Left lung (tissue), 10 donors: ENCODE data around the gene VPS13D. TPM values are rescaled to one million over a fixed set of nuclear protein-coding genes. Genes with fewer than 3 reads are reported as not detected.

ENCODE experiments used
- ATAC-seq: fragments of 200-7000 bp; cut with Tn5 transposase; one replicate; pipeline ENCODE4 v1.9.1; 2020; ENCODE audit warnings: moderate library complexity
- DNase-seq, 4 donors: peaks; one replicate each; pipeline ENCODE4 v3.0.0-alpha.2; 2013 to 2020
- H3K27ac ChIP-seq, 2 donors: fragments of 200-600 bp; sonication (generic) in 1 of 2; one replicate each; pipeline versions ENCODE4 v1.5.0 to v1.8.0; 2020 to 2021
- H3K27me3 ChIP-seq, 2 donors: fragments of 200-600 bp; sonication (generic) in 1 of 2; one replicate each; pipeline versions ENCODE4 v1.5.0 to v1.8.0; 2020 to 2021
- H3K36me3 ChIP-seq, 2 donors: fragments of 200-600 bp; sonication (generic) in 1 of 2; one replicate each; pipeline versions ENCODE4 v1.5.0 to v1.8.0; 2020 to 2021
- H3K4me1 ChIP-seq, 2 donors: fragments of 200-600 bp; one replicate each; pipeline ENCODE4 v1.8.0; 2021
- H3K4me3 ChIP-seq, 2 donors: fragments of 200-600 bp; sonication (generic) in 1 of 2; one replicate each; pipeline versions ENCODE4 v1.5.0 to v1.8.0; 2020 to 2021; ENCODE audit warnings: mild to moderate bottlenecking in 1 of 2
- H3K9me3 ChIP-seq, 2 donors: fragments of 200-600 bp; sonication (generic) in 1 of 2; one replicate each; pipeline versions ENCODE4 v1.5.0 to v1.8.0; 2020 to 2021
- CTCF ChIP-seq, 2 donors: fragments of 200-600 bp; sonication (generic) in 1 of 2; IDR thresholded peaks; one replicate each; pipeline versions ENCODE4 v1.5.0 to v1.8.0; 2021; ENCODE audit warnings: antibody characterized with exemption in 2 of 2
- intact Hi-C, 2 donors: fragments of 100-400 bp; cut with DNase I; formaldehyde crosslinking; loops; one replicate each; pipeline versions ENCODE4 v1.11.2 to v1.14.2; 2022
- polyA plus RNA-seq, 6 donors: library from polyadenylated mRNA; unstranded; fragments of 120-200 nt; gene quantifications; one replicate each; pipeline ENCODE4 v1.2.1, GENCODE V29; 2013; ENCODE audit not compliant: insufficient read length in 6 of 6
- total RNA-seq, 2 donors: library from RNA; stranded (reverse); fragmentation: NEBNext Ultra II Directional; extraction: Animal tissue kit (Norgen Biotek cat#: 25700); gene quantifications; one replicate each; pipeline ENCODE4 v1.2.1, GENCODE V29; 2021
- donor health status: DM: no; HTN: yes; CAD: no.
- donor health status: DM: no; HTN: no; CAD: no.

The VPS13D gene
- total and polyA plus RNA-seq, 8 donors, result 26.6 to 62.3 (median 30.2) TPM

- Histone ChIP-seq H3K9me3 (no peaks in the 10 kb centered on the region), H3K27ac (no peak overlapping the region), H3K4me1 (no peaks in the 10 kb centered on the region), H3K36me3 (peaks cover 0 to 54% of the 10 kb centered on the region in 2 donors), H3K4me3 (no peak overlapping the region), H3K27me3 (no peaks in the 10 kb centered on the region)
- no peak for TF ChIP-seq CTCF (IDR thresholded peaks at IDR 0.05)
- no peak for ATAC-seq
- DNase-seq, result no peak
- intact Hi-C loops, result no loop called here
Measured at GRCh38 chr1:12370333-12370975, 140.6 kb downstream of the VPS13D start.

- Histone ChIP-seq H3K27me3 (no peaks in the 10 kb centered on the region), H3K4me1 (peaks cover 0 to 6% of the 10 kb centered on the region in 2 donors), H3K27ac (no peak overlapping the region), H3K9me3 (no peaks in the 10 kb centered on the region), H3K4me3 (no peak overlapping the region), H3K36me3 (peaks cover 0 to 53% of the 10 kb centered on the region in 2 donors)
- TF ChIP-seq CTCF (IDR thresholded peaks at IDR 0.05), result no peak
- ATAC-seq (no peak), DNase-seq (no peak)
- intact Hi-C loops, result no loop called here
Measured at GRCh38 chr1:12371053-12371452, 141.2 kb downstream of the VPS13D start.

- no peak for TF ChIP-seq CTCF (IDR thresholded peaks at IDR 0.05)
- DNase-seq, result no peak
- Histone ChIP-seq H3K27ac (no peak overlapping the region), H3K4me1 (peaks cover 0 to 17% of the 10 kb centered on the region in 2 donors), H3K9me3 (no peaks in the 10 kb centered on the region), H3K4me3 (no peak overlapping the region), H3K27me3 (no peaks in the 10 kb centered on the region), H3K36me3 (peaks cover 0 to 53% of the 10 kb centered on the region in 2 donors)
- ATAC-seq, result no peak
- intact Hi-C loops, result no loop called here
Measured at GRCh38 chr1:12372180-12372579, 142.3 kb downstream of the VPS13D start.

GRCh38 chr1:12372761-12373160 is 142.9 kb downstream of the VPS13D start:
- peaks cover 0 to 53% of the 10 kb centered on the region in 2 donors for H3K36me3 ChIP-seq
- ATAC-seq (no peak), DNase-seq (no peak)
- peaks cover 0 to 20% of the 10 kb centered on the region in 2 donors for H3K4me1 ChIP-seq
- H3K4me3 ChIP-seq, result no peak overlapping the region
- TF ChIP-seq CTCF (IDR thresholded peaks at IDR 0.05), result no peak
- H3K27me3 ChIP-seq, result no peaks in the 10 kb centered on the region
- H3K27ac ChIP-seq, result no peak overlapping the region
- no peaks in the 10 kb centered on the region for H3K9me3 ChIP-seq
- intact Hi-C loops, result no loop called here

GRCh38 chr1:12375133-12375829 is 145.5 kb downstream of the VPS13D start:
- no peaks in the 10 kb centered on the region for H3K27me3 ChIP-seq
- no peak overlapping the region for H3K4me3 ChIP-seq
- H3K36me3 ChIP-seq, result peaks cover 4 to 53% of the 10 kb centered on the region in 2 donors
- no peak overlapping the region for H3K27ac ChIP-seq
- H3K4me1 ChIP-seq, result peaks cover 0 to 24% of the 10 kb centered on the region in 2 donors
- ATAC-seq (no peak), DNase-seq (no peak)
- no peak for TF ChIP-seq CTCF (IDR thresholded peaks at IDR 0.05)
- intact Hi-C loops, result no loop called here
- no peaks in the 10 kb centered on the region for H3K9me3 ChIP-seq
